ENCODE data around the gene PKD1. TPM values are rescaled to one million over a fixed set of nuclear protein-coding genes. Genes with fewer than 3 reads are reported as not detected.

Gene PKD1
- total RNA-seq, 4 donors from 2014 or later = 207 to 542 (median 381) TPM

- 88 to 93% methylated on average over 16 to 24 of the region's 25 CpGs for WGBS, 2 donors
- no peak overlapping the region for H3K4me3 ChIP-seq
- H3K4me1 ChIP-seq = no peaks in the 10 kb centered on the region
- no peaks in the 10 kb centered on the region for H3K27me3 ChIP-seq
- no peaks in the 10 kb centered on the region for H3K9me3 ChIP-seq
- no peak for DNase-seq (ENCODE audit: low spot score in 2 of 2)
- peaks cover 3 to 97% (median 5%) of the 10 kb centered on the region in 3 donors for H3K36me3 ChIP-seq
- H3K27ac ChIP-seq = no peak overlapping the region
- no peak for TF ChIP-seq EP300 (IDR thresholded peaks at IDR 0.05)
- TF ChIP-seq, protein P1, sequence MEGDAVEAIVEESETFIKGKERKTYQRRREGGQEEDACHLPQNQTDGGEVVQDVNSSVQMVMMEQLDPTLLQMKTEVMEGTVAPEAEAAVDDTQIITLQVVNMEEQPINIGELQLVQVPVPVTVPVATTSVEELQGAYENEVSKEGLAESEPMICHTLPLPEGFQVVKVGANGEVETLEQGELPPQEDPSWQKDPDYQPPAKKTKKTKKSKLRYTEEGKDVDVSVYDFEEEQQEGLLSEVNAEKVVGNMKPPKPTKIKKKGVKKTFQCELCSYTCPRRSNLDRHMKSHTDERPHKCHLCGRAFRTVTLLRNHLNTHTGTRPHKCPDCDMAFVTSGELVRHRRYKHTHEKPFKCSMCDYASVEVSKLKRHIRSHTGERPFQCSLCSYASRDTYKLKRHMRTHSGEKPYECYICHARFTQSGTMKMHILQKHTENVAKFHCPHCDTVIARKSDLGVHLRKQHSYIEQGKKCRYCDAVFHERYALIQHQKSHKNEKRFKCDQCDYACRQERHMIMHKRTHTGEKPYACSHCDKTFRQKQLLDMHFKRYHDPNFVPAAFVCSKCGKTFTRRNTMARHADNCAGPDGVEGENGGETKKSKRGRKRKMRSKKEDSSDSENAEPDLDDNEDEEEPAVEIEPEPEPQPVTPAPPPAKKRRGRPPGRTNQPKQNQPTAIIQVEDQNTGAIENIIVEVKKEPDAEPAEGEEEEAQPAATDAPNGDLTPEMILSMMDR (IDR thresholded peaks at IDR 0.05) = no peak
- TF ChIP-seq POLR2A (IDR thresholded peaks at IDR 0.05) = no peak
These were observed 71.8 kb downstream of the PKD1 start for GRCh38 chr16:2063861-2064260.

GRCh38 chr16:2062801-2063200 lies 72.9 kb downstream of the PKD1 start:
- Histone ChIP-seq H3K4me3 (no peak overlapping the region), H3K27me3 (no peaks in the 10 kb centered on the region), H3K27ac (no peak overlapping the region), H3K9me3 (no peaks in the 10 kb centered on the region), H3K4me1 (no peaks in the 10 kb centered on the region), H3K36me3 (peaks cover 3 to 97% (median 5%) of the 10 kb centered on the region in 3 donors)
- no peak for DNase-seq (ENCODE audit: low spot score in 2 of 2)
- 92 to 95% methylated on average over 25 to 26 of the region's 28 CpGs for WGBS, 2 donors
- TF ChIP-seq POLR2A (IDR thresholded peaks at IDR 0.05) (no peak), EP300 (IDR thresholded peaks at IDR 0.05) (no peak)
- TF ChIP-seq, protein P1 (IDR thresholded peaks at IDR 0.05) = no peak

DNA sequence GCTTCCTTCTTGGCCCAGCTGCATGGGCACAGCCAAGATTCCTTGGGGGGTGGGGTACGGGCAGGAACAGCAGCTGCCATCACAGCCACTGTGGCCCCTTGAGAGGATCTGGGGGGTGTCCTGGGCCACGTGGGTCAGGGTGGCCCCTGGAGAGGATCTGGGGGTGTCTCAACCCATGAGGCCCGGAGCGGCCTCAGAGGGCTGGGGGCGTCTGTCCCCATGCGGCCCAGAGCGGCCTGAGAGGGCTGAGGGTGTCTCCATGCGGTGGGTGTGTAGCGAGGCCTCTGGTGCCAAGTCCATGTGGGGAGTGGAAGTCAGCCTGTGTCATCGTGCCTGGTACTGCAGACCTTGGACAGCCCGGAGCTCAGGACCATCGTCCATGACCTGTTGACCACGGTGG lies 74.2 kb downstream of the PKD1 start:
- Histone ChIP-seq H3K27me3 (no peaks in the 10 kb centered on the region), H3K4me3 (no peak overlapping the region), H3K4me1 (peaks cover 0 to 11% (median 0%) of the 10 kb centered on the region in 4 donors), H3K27ac (no peak overlapping the region), H3K36me3 (peaks cover 3 to 95% (median 5%) of the 10 kb centered on the region in 3 donors), H3K9me3 (no peaks in the 10 kb centered on the region)
- TF ChIP-seq POLR2A (IDR thresholded peaks at IDR 0.05) = no peak
- TF ChIP-seq, protein P1 (IDR thresholded peaks at IDR 0.05) = no peak
- TF ChIP-seq EP300 (IDR thresholded peaks at IDR 0.05) = no peak
- no peak for DNase-seq (ENCODE audit: low spot score in 2 of 2)
- WGBS, 2 donors = 81 to 88% methylated on average over 10 to 13 of the region's 13 CpGs

DNA sequence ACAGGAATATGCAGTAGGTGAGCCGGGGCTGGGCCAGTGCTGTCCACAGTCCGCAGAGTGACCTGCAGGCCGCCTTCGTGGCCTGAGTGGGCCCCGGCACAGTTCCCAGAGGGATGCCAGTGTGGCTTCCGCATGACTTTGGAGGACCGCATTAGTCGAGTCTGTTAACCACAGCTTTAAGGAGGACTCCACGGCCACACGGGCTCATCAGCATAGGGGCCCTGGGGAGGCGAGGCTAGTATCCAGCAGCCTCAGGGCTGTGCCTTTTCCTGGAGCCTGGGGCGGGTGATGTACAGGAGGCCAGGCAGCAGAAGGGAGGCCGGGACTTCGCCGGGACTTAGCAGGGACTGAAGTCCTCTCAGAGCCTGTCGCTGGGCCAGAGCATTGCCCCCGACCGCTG lies 74.7 kb downstream of the PKD1 start:
- H3K4me3 ChIP-seq = no peak overlapping the region
- TF ChIP-seq EP300 (IDR thresholded peaks at IDR 0.05) (no peak), POLR2A (IDR thresholded peaks at IDR 0.05) (no peak)
- TF ChIP-seq, protein P1 (IDR thresholded peaks at IDR 0.05) = no peak
- DNase-seq (ENCODE audit: low spot score in 2 of 2) = no peak
- no peak overlapping the region for H3K27ac ChIP-seq
- peaks cover under 1 to 95% (median 5%) of the 10 kb centered on the region in 3 donors for H3K36me3 ChIP-seq
- no peaks in the 10 kb centered on the region for H3K27me3 ChIP-seq
- no peaks in the 10 kb centered on the region for H3K9me3 ChIP-seq
- WGBS, 2 donors = 83 to 87% methylated on average over 13 to 18 of the region's 18 CpGs
- peaks cover 0 to 16% (median 0%) of the 10 kb centered on the region in 4 donors for H3K4me1 ChIP-seq

- TF ChIP-seq, protein P1 (IDR thresholded peaks at IDR 0.05) = no peak
- TF ChIP-seq EP300 (IDR thresholded peaks at IDR 0.05) (no peak), POLR2A (IDR thresholded peaks at IDR 0.05) (no peak)
- DNase-seq (ENCODE audit: low spot score in 2 of 2) = no peak
- H3K36me3 ChIP-seq = peaks cover 0 to 93% (median 5%) of the 10 kb centered on the region in 3 donors
- no peaks in the 10 kb centered on the region for H3K9me3 ChIP-seq
- no peak overlapping the region for H3K27ac ChIP-seq
- H3K27me3 ChIP-seq = no peaks in the 10 kb centered on the region
- H3K4me1 ChIP-seq = peaks cover 0 to 18% (median 0%) of the 10 kb centered on the region in 4 donors
- 88% methylated on average over 15 to 16 of the region's 17 CpGs for WGBS, 2 donors
- no peak overlapping the region for H3K4me3 ChIP-seq
These were observed 75.4 kb downstream of the PKD1 start for GRCh38 chr16:2060346-2060745.
